Spleen (tissue), 11 donors: ENCODE results near the gene GHRHR. TPM values are rescaled to one million over a fixed set of nuclear protein-coding genes. Genes with fewer than 3 reads are reported as not detected.

Experiments used
- DNase-seq: peaks from one replicate; pipeline ENCODE4 v3.0.0-alpha.2; 2020
- H3K27ac ChIP-seq, 8 donors: fragments of 200-600 bp; sonication (generic) in 7 of 8; 1 replicate in 4 of 8; 2 replicates in 4 of 8; pipeline versions ENCODE4 v1.5.0 to v1.8.0; 2016 to 2021; ENCODE audit warnings: inconsistent platforms in 4 of 8, mild to moderate bottlenecking in 4 of 8, moderate library complexity in 1 of 8
- H3K27me3 ChIP-seq, 7 donors: fragments of 200-600 bp; sonication (generic) in 6 of 7; replicated peaks in 1 of 7; 1 replicate in 4 of 7; 2 replicates in 3 of 7; pipeline versions ENCODE4 v1.5.0 to v1.8.0; 2016 to 2021; ENCODE audit warnings: inconsistent platforms in 3 of 7, mild to moderate bottlenecking in 1 of 7
- H3K36me3 ChIP-seq, 6 donors: fragments of 200-600 bp; sonication (generic) in 5 of 6; 1 replicate in 4 of 6; 2 replicates in 2 of 6; pipeline versions ENCODE4 v1.5.0 to v1.8.0; 2016 to 2021; ENCODE audit warnings: inconsistent platforms in 2 of 6
- H3K4me1 ChIP-seq, 6 donors: fragments of 200-600 bp; sonication (generic) in 5 of 6; 1 replicate in 3 of 6; 2 replicates in 3 of 6; pipeline versions ENCODE4 v1.5.0 to v1.8.0; 2016 to 2021; ENCODE audit warnings: inconsistent platforms in 3 of 6
- H3K4me3 ChIP-seq, 8 donors: fragments of 200-600 bp; sonication (generic) in 7 of 8; 1 replicate in 4 of 8; 2 replicates in 4 of 8; pipeline versions ENCODE4 v1.5.0 to v1.8.0; 2016 to 2021; ENCODE audit warnings: inconsistent platforms in 4 of 8, mild to moderate bottlenecking in 4 of 8, moderate library complexity in 2 of 8
- H3K9me3 ChIP-seq, 8 donors: fragments of 200-600 bp; sonication (generic) in 7 of 8; 1 replicate in 4 of 8; 2 replicates in 4 of 8; pipeline versions ENCODE4 v1.5.0 to v1.8.0; 2016 to 2021; ENCODE audit warnings: inconsistent platforms in 4 of 8
- CTCF ChIP-seq, 11 experiments: fragments of 200-600 bp in 7 of 11; fragments of 450-650 bp in 4 of 11; sonication (generic) in 4 of 11; IDR thresholded peaks in 8 of 11; conservative IDR thresholded peaks in 3 of 11; 1 replicate in 7 of 11; 2 replicates in 4 of 11; pipeline versions ENCODE4 v1.4.0 to v1.8.0; 2016 to 2021; ENCODE audit warnings: antibody characterized with exemption in 11 of 11, inconsistent platforms in 4 of 11, mild to moderate bottlenecking in 1 of 11
- POLR2A ChIP-seq, 3 donors: fragments of 450-650 bp; IDR thresholded peaks; one replicate each; pipeline ENCODE4 v1.5.1; 2017; ENCODE audit warnings: antibody characterized with exemption in 3 of 3, mild to moderate bottlenecking in 1 of 3
- POLR2AphosphoS5 ChIP-seq, 3 donors: sonication (generic); formaldehyde crosslinking; IDR thresholded peaks; one replicate each; pipeline ENCODE4 v1.5.1; 2017; ENCODE audit warnings: antibody characterized with exemption in 3 of 3
- WGBS, 5 donors: extraction: QIAGEN DNeasy Blood & Tissue Kit in 3 of 5; methylation state at CpG; one replicate each; pipeline versions ENCODE4 v1.1.5 to v1.1.7; 2013 to 2018; 5-methylcytosine and 5-hydroxymethylcytosine counted together
- intact Hi-C: fragments of 100-400 bp; cut with DNase I; formaldehyde crosslinking; loops from one replicate; pipeline ENCODE4 v1.15.0; 2023; ENCODE audit warnings: low total_unique reads
- polyA plus RNA-seq, 3 donors: library from polyadenylated mRNA; stranded (reverse); fragments of 200-250 nt; gene quantifications; one replicate each; pipeline ENCODE4 v1.2.1, GENCODE V29; 2013
- total RNA-seq, 7 donors: library from RNA; depleted of rRNA in 3 of 7; stranded (reverse); fragments of >200 nt in 3 of 7; fragmentation: NEBNext Ultra II Directional in 4 of 7; extraction: Animal tissue kit (Norgen Biotek cat#: 25700) in 4 of 7; gene quantifications; one replicate each; pipeline versions ENCODE4 v1.1.0 to v1.2.1, GENCODE V29; 2016 to 2021
- donor health status: healthy with polysubstance abuse.
- donor health status: DM: no; HTN: no; CAD: no; lungs with moderate emphysema.
- donor health status: DM: no; HTN: no; CAD: no.
- donor health status: Bipolar disorder and iron deficiency.
- donor health status: healthy.
- donor health status: DM: no; HTN: no; CAD: no.
- donor health status: DM: yes; HTN: yes; CAD: no.

GHRHR gene
- total and polyA plus RNA-seq, 10 donors = not detected

- intact Hi-C loops = no loop called here
- Histone ChIP-seq H3K27me3 (peaks cover 0 to 53% (median 18%) of the 10 kb centered on the region in 7 donors), H3K36me3 (no peaks in the 10 kb centered on the region), H3K27ac (no peak overlapping the region), H3K4me3 (peak overlapping the region in 1 of 8 donors; percentile 20), H3K4me1 (peaks cover 0 to 7% (median 4%) of the 10 kb centered on the region in 6 donors), H3K9me3 (no peaks in the 10 kb centered on the region)
- DNase-seq = peak; percentile 90
- 14 to 19% (median 19%) methylated on average over 22 to 25 of the region's 25 CpGs for WGBS, 5 donors
- peak in 1 of 3 donors; percentile 25 for TF ChIP-seq POLR2AphosphoS5 (IDR thresholded peaks at IDR 0.05)
- peak; percentile 60 to 95 (median 86) for TF ChIP-seq CTCF (IDR thresholded peaks at IDR 0.05 in 8 of 11, conservative IDR thresholded peaks at IDR 0.05 in 3 of 11)
- TF ChIP-seq POLR2A (IDR thresholded peaks at IDR 0.05) = no peak
Measured at GRCh38 chr7:30938435-30939316, 25.1 kb upstream of the GHRHR start.

- no peak overlapping the region for H3K4me3 ChIP-seq
- peaks cover 0 to 65% (median 18%) of the 10 kb centered on the region in 7 donors for H3K27me3 ChIP-seq
- no peak overlapping the region for H3K27ac ChIP-seq
- H3K9me3 ChIP-seq = peaks cover 0 to 25% (median 21%) of the 10 kb centered on the region in 8 donors
- no peak for TF ChIP-seq POLR2A (IDR thresholded peaks at IDR 0.05)
- no peak for TF ChIP-seq POLR2AphosphoS5 (IDR thresholded peaks at IDR 0.05)
- TF ChIP-seq CTCF (IDR thresholded peaks at IDR 0.05 in 8 of 11, conservative IDR thresholded peaks at IDR 0.05 in 3 of 11) = no peak
- H3K4me1 ChIP-seq = peaks cover 0 to 7% (median 4%) of the 10 kb centered on the region in 6 donors
- intact Hi-C loops = no loop called here
- DNase-seq = no peak
- no peaks in the 10 kb centered on the region for H3K36me3 ChIP-seq
- WGBS, 5 donors = 60 to 69% (median 61%) methylated on average over 8 of the region's 8 CpGs
Measured at GRCh38 chr7:30941582-30942323, 22.0 kb upstream of the GHRHR start.

- TF ChIP-seq POLR2A (IDR thresholded peaks at IDR 0.05) (no peak), CTCF (IDR thresholded peaks at IDR 0.05 in 8 of 11, conservative IDR thresholded peaks at IDR 0.05 in 3 of 11) (no peak), POLR2AphosphoS5 (IDR thresholded peaks at IDR 0.05) (no peak)
- Histone ChIP-seq H3K4me3 (no peak overlapping the region), H3K36me3 (no peaks in the 10 kb centered on the region), H3K9me3 (peaks cover 0 to 21% (median 11%) of the 10 kb centered on the region in 8 donors), H3K27ac (no peak overlapping the region), H3K4me1 (no peaks in the 10 kb centered on the region), H3K27me3 (peaks cover 0 to 12% (median 0%) of the 10 kb centered on the region in 7 donors)
- DNase-seq = no peak
- intact Hi-C loops = no loop called here
Measured at GRCh38 chr7:30950197-30950596, 13.6 kb upstream of the GHRHR start.

- no peak for DNase-seq
- Histone ChIP-seq H3K4me3 (no peak overlapping the region), H3K4me1 (no peaks in the 10 kb centered on the region), H3K9me3 (peaks cover 0 to 23% (median 9%) of the 10 kb centered on the region in 8 donors), H3K27ac (no peak overlapping the region), H3K36me3 (no peaks in the 10 kb centered on the region), H3K27me3 (peaks cover 0 to 8% (median 0%) of the 10 kb centered on the region in 7 donors)
- TF ChIP-seq CTCF (IDR thresholded peaks at IDR 0.05 in 8 of 11, conservative IDR thresholded peaks at IDR 0.05 in 3 of 11) = no peak
- no peak for TF ChIP-seq POLR2A (IDR thresholded peaks at IDR 0.05)
- no peak for TF ChIP-seq POLR2AphosphoS5 (IDR thresholded peaks at IDR 0.05)
- 73 to 76% (median 74%) methylated on average over 4 of the region's 4 CpGs for WGBS, 5 donors
- intact Hi-C loops = no loop called here
Measured at GRCh38 chr7:30954914-30955313, 8.8 kb upstream of the GHRHR start.
